Activated T-cell treated with anti-CD3 and anti-CD28 coated beads, Interleukin-2, amount 50 U/mL, for 1 hour (primary cell): ENCODE measurements around the gene ROCK2.
"Not testable (repeated sequence)": the region's sequence is repeated elsewhere in the genome, so short reads cannot be mapped to it uniquely, and the experiment has no call there.

Source experiments
- DNase-seq: peaks from one replicate; pipeline ENCODE4 v3.0.0-alpha.2; 2020

The ROCK2 gene

GRCh38 chr2:11305958-11306357 is 38.5 kb downstream of the ROCK2 start:
- DNase-seq: no peak

- no peak for DNase-seq
Measured at GRCh38 chr2:11305338-11305737, 39.1 kb downstream of the ROCK2 start.

GRCh38 chr2:11304476-11304875 is 40.0 kb downstream of the ROCK2 start:
- DNase-seq: no peak

GRCh38 chr2:11303290-11304013 is 41.0 kb downstream of the ROCK2 start:
- DNase-seq: no peak

GRCh38 chr2:11299439-11299838 is 45.0 kb downstream of the ROCK2 start:
- DNase-seq: no peak

GRCh38 chr2:11298592-11298991 is 45.8 kb downstream of the ROCK2 start:
- DNase-seq: no peak

- no peak for DNase-seq
Measured at GRCh38 chr2:11296401-11296800, 48.0 kb downstream of the ROCK2 start.

- DNase-seq: no peak
Measured at GRCh38 chr2:11292464-11293255, 51.8 kb downstream of the ROCK2 start.

GRCh38 chr2:11290713-11291112 is 53.7 kb downstream of the ROCK2 start:
- no peak for DNase-seq

GRCh38 chr2:11290211-11290610 is 54.2 kb downstream of the ROCK2 start:
- DNase-seq: no peak

- DNase-seq: no peak
Measured at GRCh38 chr2:11288431-11288830, 56.0 kb downstream of the ROCK2 start.

GRCh38 chr2:11286749-11287148 is 57.7 kb downstream of the ROCK2 start:
- DNase-seq: no peak

GRCh38 chr2:11286323-11286722 is 58.1 kb downstream of the ROCK2 start:
- DNase-seq: no peak

GRCh38 chr2:11285499-11285898 is 58.9 kb downstream of the ROCK2 start:
- DNase-seq: no peak

- no peak for DNase-seq
Measured at GRCh38 chr2:11281186-11281585, 63.2 kb downstream of the ROCK2 start.

GRCh38 chr2:11280713-11281112 is 63.7 kb downstream of the ROCK2 start:
- no peak for DNase-seq

- DNase-seq: no peak
Measured at GRCh38 chr2:11279398-11279797, 65.0 kb downstream of the ROCK2 start.

- DNase-seq: no peak
Measured at GRCh38 chr2:11278219-11278618, 66.2 kb downstream of the ROCK2 start.

- no peak for DNase-seq
Measured at GRCh38 chr2:11275910-11276309, 68.5 kb downstream of the ROCK2 start.

- DNase-seq: no peak
Measured at GRCh38 chr2:11270891-11271290, 73.5 kb downstream of the ROCK2 start.

- DNase-seq: no peak
Measured at GRCh38 chr2:11267931-11268330, 76.5 kb downstream of the ROCK2 start.

GRCh38 chr2:11264818-11265217 is 79.6 kb downstream of the ROCK2 start:
- DNase-seq: no peak

GRCh38 chr2:11264007-11264406 is 80.4 kb downstream of the ROCK2 start:
- no peak for DNase-seq

GRCh38 chr2:11263177-11263576 is 81.3 kb downstream of the ROCK2 start:
- DNase-seq: no peak

GRCh38 chr2:11262438-11262837 is 82.0 kb downstream of the ROCK2 start:
- DNase-seq: not testable (repeated sequence)
